HepG2 (cell line): ENCODE data around the gene NR1H3. TPM values are rescaled to one million over a fixed set of nuclear protein-coding genes. Genes with fewer than 3 reads are reported as not detected.

Experiments
- DNMT3B ChIP-seq: conservative IDR thresholded peaks from 2 replicates; pipeline ENCODE4 v1.6.1; 2016; ENCODE audit warnings: missing biosample characterization, control low read depth
- E2F1 ChIP-seq: sonication (generic); formaldehyde crosslinking; IDR thresholded peaks from 2 replicates; pipeline ENCODE4 v1.5.0; 2020; ENCODE audit warnings: missing genetic modification reagents
- HBP1 ChIP-seq: IDR thresholded peaks from 2 replicates; pipeline ENCODE4 v1.6.1; 2016; ENCODE audit warnings: low read depth, control low read depth
- IRX3 ChIP-seq: sonication (generic); formaldehyde crosslinking; IDR thresholded peaks from 2 replicates; pipeline ENCODE4 v1.8.1; 2023; ENCODE audit warnings: mild to moderate bottlenecking, low read depth, missing genetic modification reagents, borderline replicate concordance
- MYNN ChIP-seq: sonication (generic); formaldehyde crosslinking; IDR thresholded peaks from 2 replicates; pipeline ENCODE4 v1.4.0; 2020; ENCODE audit warnings: mild to moderate bottlenecking, low read depth, missing genetic modification reagents
- NFKBIZ ChIP-seq: IDR thresholded peaks from 2 replicates; pipeline ENCODE4 v1.6.1; 2018; ENCODE audit warnings: missing genetic modification reagents, missing compliant biosample characterization
- POLR2A ChIP-seq, 2 experiments: IDR thresholded peaks; 2 replicates each; pipeline ENCODE4 v1.6.1; 2011; ENCODE audit warnings: low read depth in 2 of 2, low read length in 2 of 2, mild to moderate bottlenecking in 1 of 2, moderate library complexity in 1 of 2; ENCODE audit not compliant: insufficient read depth in 1 of 2
- RARA ChIP-seq: IDR thresholded peaks from 2 replicates; pipeline ENCODE4 v1.6.1; 2016; ENCODE audit warnings: missing genetic modification reagents, missing compliant biosample characterization
- REXO4 ChIP-seq: sonication (generic); formaldehyde crosslinking; IDR thresholded peaks from 2 replicates; pipeline ENCODE4 v1.8.0; 2022; ENCODE audit warnings: missing genetic modification reagents, mild to moderate bottlenecking, borderline replicate concordance
- RXRB ChIP-seq: IDR thresholded peaks from 2 replicates; pipeline ENCODE4 v1.6.1; 2016; ENCODE audit warnings: borderline replicate concordance, missing genetic modification reagents, missing compliant biosample characterization
- SMYD3 ChIP-seq: sonication (generic); formaldehyde crosslinking; IDR thresholded peaks from 2 replicates; pipeline ENCODE4 v1.8.1; 2023; ENCODE audit warnings: mild to moderate bottlenecking, missing genetic modification reagents
- SOX13 ChIP-seq, 3 experiments: fragments of 450-650 bp in 1 of 3; sonication (generic) in 1 of 3; formaldehyde crosslinking in 1 of 3; IDR thresholded peaks in 2 of 3; conservative IDR thresholded peaks in 1 of 3; 2 replicates each; pipeline versions ENCODE4 v1.5.0 to v1.6.1; 2016 to 2020; ENCODE audit warnings: antibody characterized with exemption in 1 of 3, mild to moderate bottlenecking in 1 of 3, missing compliant biosample characterization in 1 of 3, missing genetic modification reagents in 1 of 3, moderate library complexity in 1 of 3
- SP1 ChIP-seq, 2 experiments: fragments of 450-650 bp in 1 of 2; sonication (generic) in 1 of 2; formaldehyde crosslinking in 1 of 2; IDR thresholded peaks; 2 replicates each; pipeline versions ENCODE4 v1.4.0 to v1.6.1; 2016 to 2020; ENCODE audit warnings: missing genetic modification reagents in 1 of 2
- ZBTB37 ChIP-seq: sonication (generic); formaldehyde crosslinking; IDR thresholded peaks from 2 replicates; pipeline ENCODE4 v1.4.0; 2020; ENCODE audit warnings: mild to moderate bottlenecking, missing genetic modification reagents
- ZNF180 ChIP-seq: sonication (generic); formaldehyde crosslinking; IDR thresholded peaks from 2 replicates; pipeline ENCODE4 v1.4.0; 2020; ENCODE audit warnings: low read depth, missing genetic modification reagents, borderline replicate concordance
- ZNF317 ChIP-seq: sonication (generic); formaldehyde crosslinking; IDR thresholded peaks from 2 replicates; pipeline ENCODE4 v1.5.0; 2020; ENCODE audit warnings: mild to moderate bottlenecking, missing genetic modification reagents
- ZNF337 ChIP-seq: sonication (generic); formaldehyde crosslinking; IDR thresholded peaks from 2 replicates; pipeline ENCODE4 v1.5.1; 2020; ENCODE audit warnings: missing genetic modification reagents, low read depth, mild to moderate bottlenecking, borderline replicate concordance
- ZNF530 ChIP-seq: sonication (generic); formaldehyde crosslinking; IDR thresholded peaks from 2 replicates; pipeline ENCODE4 v1.5.0; 2020; ENCODE audit warnings: low read depth, mild to moderate bottlenecking, missing genetic modification reagents
- ZNF569 ChIP-seq: sonication (generic); formaldehyde crosslinking; IDR thresholded peaks from 2 replicates; pipeline ENCODE4 v1.5.0; 2020; ENCODE audit warnings: mild to moderate bottlenecking, missing genetic modification reagents, moderate library complexity, borderline replicate concordance
- ZNF713 ChIP-seq: sonication (generic); formaldehyde crosslinking; IDR thresholded peaks from 2 replicates; pipeline ENCODE4 v1.4.0; 2020; ENCODE audit warnings: mild to moderate bottlenecking, missing genetic modification reagents
- ZNF891 ChIP-seq: sonication (generic); formaldehyde crosslinking; IDR thresholded peaks from 2 replicates; pipeline ENCODE4 v1.5.0; 2020; ENCODE audit warnings: mild to moderate bottlenecking, missing genetic modification reagents
- polyA plus RNA-seq, 8 experiments: library from polyadenylated mRNA; depleted of rRNA in 3 of 8; stranded (reverse) in 7 of 8; unstranded in 1 of 8; fragments of >200 nt; fragmentation: Illumina TruSeq in 4 of 8; extraction: Trizol in 4 of 8; gene quantifications; 2 replicates each; pipeline versions ENCODE4 v1.2.1 to v1.2.3, GENCODE V29; 2011 to 2016; ENCODE audit warnings: low read depth in 4 of 8, missing spikeins in 1 of 8, mixed read lengths in 1 of 8; ENCODE audit not compliant: insufficient read depth in 1 of 8
- total RNA-seq, 5 experiments: library from RNA; depleted of rRNA; stranded (reverse); fragments of >200 nt; fragmentation: Illumina TruSeq; extraction: Trizol; gene quantifications; 2 replicates each; pipeline ENCODE4 v1.2.3, GENCODE V29; 2016; ENCODE audit warnings: low read depth in 1 of 5
- TF ChIP-seq, protein P1 (sequence below): sonication (generic); formaldehyde crosslinking; IDR thresholded peaks from 2 replicates; pipeline ENCODE4 v1.8.0; 2022; ENCODE audit warnings: mild to moderate bottlenecking, missing genetic modification reagents, borderline replicate concordance
- TF ChIP-seq, protein P2 (sequence below): sonication (generic); formaldehyde crosslinking; IDR thresholded peaks from 2 replicates; pipeline ENCODE4 v1.5.1; 2020; ENCODE audit warnings: missing genetic modification reagents, mild to moderate bottlenecking, borderline replicate concordance

The NR1H3 gene
- total and polyA plus RNA-seq, 2 of the 13 experiments (the other 11 are each of a cell fraction or from before 2014, with no cell fraction given): 41.8 to 102 TPM

DNA sequence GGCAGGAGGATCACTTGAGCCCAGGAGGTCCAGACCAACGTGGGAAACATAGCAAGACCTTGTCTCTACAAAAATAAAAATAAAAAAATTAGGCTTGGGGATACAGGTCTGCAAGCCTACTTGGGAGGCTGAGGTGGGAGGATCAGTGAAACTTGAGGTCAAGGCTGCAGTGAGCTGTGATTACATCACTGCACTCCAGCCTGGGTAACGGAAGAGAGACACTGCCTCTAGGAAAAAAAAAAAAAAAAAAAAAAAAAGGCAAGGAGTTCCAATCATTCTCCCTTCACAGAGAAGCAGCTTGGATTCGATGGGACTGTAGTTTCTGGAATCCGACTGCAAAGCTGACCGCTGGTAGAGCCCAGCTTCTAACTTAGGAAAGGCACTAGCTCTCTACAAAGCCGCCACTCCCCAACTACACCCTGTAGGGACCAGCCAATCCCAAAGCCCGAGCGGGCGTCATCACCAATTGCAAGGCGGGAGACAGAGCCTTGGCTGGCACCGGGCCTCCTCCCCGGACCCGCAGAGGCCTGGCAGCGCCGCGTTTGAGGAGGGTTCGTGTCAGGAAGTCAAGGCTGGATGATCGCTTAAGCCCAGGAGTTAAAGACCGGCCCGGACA is 43.7 kb upstream of the NR1H3 start (continued):
- TF ChIP-seq SP1 (IDR thresholded peaks at IDR 0.05) (no peak), SP1 (CRISPR knock-in tag; IDR thresholded peaks at IDR 0.05) (no peak), SOX13 (IDR thresholded peaks at IDR 0.05) (no peak), SOX13 (CRISPR knock-in tag; conservative IDR thresholded peaks at IDR 0.05 in 1 of 2, IDR thresholded peaks at IDR 0.05 in 1 of 2) (peak in 1 of 2 experiments; percentile 15; a peak in 1 of 4 replicates), RXRB (CRISPR knock-in tag) (peak; percentile 25; the same call in 1 of the 2 replicates), RARA (peak; percentile 47), E2F1 (CRISPR knock-in tag) (no peak), ZNF569 (CRISPR knock-in tag) (no peak), ZNF317 (CRISPR knock-in tag) (no peak), IRX3 (no peak), ZNF180 (CRISPR knock-in tag) (no peak), REXO4 (no peak), ZNF530 (CRISPR knock-in tag) (no peak), ZNF337 (CRISPR knock-in tag) (no peak), SMYD3 (CRISPR knock-in tag) (no peak), ZNF891 (no peak), ZBTB37 (CRISPR knock-in tag) (no peak), HBP1 (CRISPR knock-in tag) (no peak; the same call in 1 of the 2 replicates), DNMT3B (CRISPR knock-in tag) (0 out of 2 replicates have a peak, but pooled peaks have one; percentile 15), ZNF713 (no peak), NFKBIZ (CRISPR knock-in tag) (no peak), POLR2A (IDR thresholded peaks at IDR 0.05; ENCODE audit: insufficient read depth in 1 of 2, low read depth in 2 of 2, low read length in 2 of 2) (peak; percentile 21 to 58; a peak in 3 of 4 replicates), MYNN (no peak)
- TF ChIP-seq, protein P1, sequence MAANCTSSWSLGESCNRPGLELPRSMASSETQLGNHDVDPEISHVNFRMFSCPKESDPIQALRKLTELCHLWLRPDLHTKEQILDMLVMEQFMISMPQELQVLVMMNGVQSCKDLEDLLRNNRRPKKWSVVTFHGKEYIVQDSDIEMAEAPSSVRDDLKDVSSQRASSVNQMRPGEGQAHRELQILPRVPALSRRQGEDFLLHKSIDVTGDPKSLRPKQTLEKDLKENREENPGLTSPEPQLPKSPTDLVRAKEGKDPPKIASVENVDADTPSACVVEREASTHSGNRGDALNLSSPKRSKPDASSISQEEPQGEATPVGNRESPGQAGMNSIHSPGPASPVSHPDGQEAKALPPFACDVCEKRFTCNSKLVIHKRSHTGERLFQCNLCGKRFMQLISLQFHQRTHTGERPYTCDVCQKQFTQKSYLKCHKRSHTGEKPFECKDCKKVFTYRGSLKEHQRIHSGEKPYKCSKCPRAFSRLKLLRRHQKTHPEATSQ (CRISPR knock-in tag): no peak
- TF ChIP-seq, protein P2, sequence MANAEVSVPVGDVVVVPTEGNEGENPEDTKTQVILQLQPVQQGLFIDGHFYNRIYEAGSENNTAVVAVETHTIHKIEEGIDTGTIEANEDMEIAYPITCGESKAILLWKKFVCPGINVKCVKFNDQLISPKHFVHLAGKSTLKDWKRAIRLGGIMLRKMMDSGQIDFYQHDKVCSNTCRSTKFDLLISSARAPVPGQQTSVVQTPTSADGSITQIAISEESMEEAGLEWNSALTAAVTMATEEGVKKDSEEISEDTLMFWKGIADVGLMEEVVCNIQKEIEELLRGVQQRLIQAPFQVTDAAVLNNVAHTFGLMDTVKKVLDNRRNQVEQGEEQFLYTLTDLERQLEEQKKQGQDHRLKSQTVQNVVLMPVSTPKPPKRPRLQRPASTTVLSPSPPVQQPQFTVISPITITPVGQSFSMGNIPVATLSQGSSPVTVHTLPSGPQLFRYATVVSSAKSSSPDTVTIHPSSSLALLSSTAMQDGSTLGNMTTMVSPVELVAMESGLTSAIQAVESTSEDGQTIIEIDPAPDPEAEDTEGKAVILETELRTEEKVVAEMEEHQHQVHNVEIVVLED (CRISPR knock-in tag): no peak
